SKM-1 (cell line): ENCODE measurements around the gene PLCH2.
"Not testable (repeated sequence)": the region's sequence is repeated elsewhere in the genome, so short reads cannot be mapped to it uniquely, and the experiment has no call there.

Experiments used
- DNase-seq: peaks from one replicate; lab custom pipeline; 2025; ENCODE audit not compliant: unreplicated experiment; lab: John Stamatoyannopoulos, UW

Gene PLCH2

GRCh38 chr1:2476061-2476999, at the start of gene PLCH2:
Gene PLCH2, plus strand, starts transcription at chr1:2476289. Its CDS starts 300 bp downstream, at chr1:2476589.
- no peak for DNase-seq

- DNase-seq, result no peak
Measured at GRCh38 chr1:2426540-2426939, 49.5 kb upstream of the PLCH2 start.

GRCh38 chr1:2427051-2427450, 49.0 kb upstream of the PLCH2 start:
- no peak for DNase-seq

GRCh38 chr1:2427976-2428375, 48.1 kb upstream of the PLCH2 start:
- DNase-seq, result no peak

GRCh38 chr1:2428490-2428889, 47.6 kb upstream of the PLCH2 start:
- DNase-seq, result no peak

- no peak for DNase-seq
Measured at GRCh38 chr1:2429780-2430591, 46.1 kb upstream of the PLCH2 start.

GRCh38 chr1:2430592-2430973, 45.5 kb upstream of the PLCH2 start:
- DNase-seq, result no peak

- DNase-seq, result no peak
Measured at GRCh38 chr1:2431103-2431502, 45.0 kb upstream of the PLCH2 start.

GRCh38 chr1:2431518-2431917, 44.6 kb upstream of the PLCH2 start:
- DNase-seq, result no peak

GRCh38 chr1:2432441-2432844, 43.6 kb upstream of the PLCH2 start:
- DNase-seq, result no peak

GRCh38 chr1:2433196-2433595, 42.9 kb upstream of the PLCH2 start:
- DNase-seq, result no peak

- no peak for DNase-seq
Measured at GRCh38 chr1:2433936-2434655, 42.0 kb upstream of the PLCH2 start.

- DNase-seq, result no peak
Measured at GRCh38 chr1:2435091-2435490, 41.0 kb upstream of the PLCH2 start.

GRCh38 chr1:2435746-2436355, 40.2 kb upstream of the PLCH2 start:
- DNase-seq, result no peak

- DNase-seq, result no peak
Measured at GRCh38 chr1:2436876-2437275, 39.2 kb upstream of the PLCH2 start.

- DNase-seq, result no peak
Measured at GRCh38 chr1:2437617-2438016, 38.5 kb upstream of the PLCH2 start.

- DNase-seq, result no peak
Measured at GRCh38 chr1:2438038-2438437, 38.1 kb upstream of the PLCH2 start.

GRCh38 chr1:2438641-2439040, 37.4 kb upstream of the PLCH2 start:
- no peak for DNase-seq

- DNase-seq, result no peak
Measured at GRCh38 chr1:2439369-2439768, 36.7 kb upstream of the PLCH2 start.

- DNase-seq, result not testable (repeated sequence)
Measured at GRCh38 chr1:2440346-2440745, 35.7 kb upstream of the PLCH2 start.

- DNase-seq, result no peak
Measured at GRCh38 chr1:2441746-2442145, 34.3 kb upstream of the PLCH2 start.
